Mucosa of gallbladder (tissue), 1 donor: ENCODE data around the gene TTC33. TPM values are rescaled to one million over a fixed set of nuclear protein-coding genes. Genes with fewer than 3 reads are reported as not detected.

Experiments used
- DNase-seq: peaks from one replicate; pipeline ENCODE4 v3.0.0-alpha.2; 2020; ENCODE audit warnings: low spot score
- total RNA-seq: library from RNA; stranded (reverse); gene quantifications from one replicate; pipeline ENCODE4 v1.2.1, GENCODE V29; 2021
- donor health status: DM: no; HTN: no; CAD: no.

Gene TTC33
- total RNA-seq, 1 donor from 2014 or later, result 17.6 TPM

GRCh38 chr5:40485021-40485998 is 270.5 kb downstream of the TTC33 start:
- no peak for DNase-seq

DNA sequence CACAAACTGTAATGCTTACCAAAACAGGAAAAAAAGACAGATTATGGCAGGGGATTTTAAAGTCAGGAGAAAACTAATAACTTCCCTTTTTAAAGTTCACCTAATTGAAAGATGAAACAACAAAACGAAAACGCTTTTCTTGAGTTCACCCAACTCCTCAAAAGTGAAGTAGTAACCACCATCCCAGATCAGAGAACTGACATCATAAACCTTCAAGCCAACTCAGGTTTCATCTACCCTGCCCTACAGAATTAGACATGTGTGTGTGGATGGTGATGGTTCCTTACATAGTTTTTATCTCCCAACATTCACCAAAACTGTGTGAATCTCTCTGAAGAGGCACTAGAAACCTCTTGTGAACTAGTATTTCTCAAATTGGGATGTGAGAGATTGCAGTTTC is 271.3 kb downstream of the TTC33 start:
- DNase-seq, result no peak

- DNase-seq, result no peak
Measured at GRCh38 chr5:40483316-40483715, 272.4 kb downstream of the TTC33 start.

DNA sequence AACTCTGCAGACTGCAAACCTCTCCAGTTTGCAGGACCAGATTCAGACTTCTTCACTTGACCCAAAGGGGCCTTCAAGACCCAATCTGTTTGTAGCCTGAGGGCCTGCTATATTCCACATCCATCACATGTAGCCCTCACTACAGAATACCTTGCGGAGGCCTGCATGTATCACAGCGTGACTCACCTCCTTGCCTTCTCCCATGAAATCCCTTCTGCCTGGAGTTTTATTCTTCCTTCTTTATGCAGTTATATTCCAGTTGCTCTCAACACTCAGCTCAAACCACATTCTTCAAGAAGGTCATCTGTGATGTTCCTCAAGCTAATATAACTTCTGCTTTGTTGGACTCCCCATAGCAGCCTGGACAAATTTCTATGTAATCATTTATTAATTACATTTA is 274.5 kb downstream of the TTC33 start:
- DNase-seq, result no peak

- DNase-seq, result no peak
Measured at GRCh38 chr5:40480392-40480791, 275.4 kb downstream of the TTC33 start.

DNA sequence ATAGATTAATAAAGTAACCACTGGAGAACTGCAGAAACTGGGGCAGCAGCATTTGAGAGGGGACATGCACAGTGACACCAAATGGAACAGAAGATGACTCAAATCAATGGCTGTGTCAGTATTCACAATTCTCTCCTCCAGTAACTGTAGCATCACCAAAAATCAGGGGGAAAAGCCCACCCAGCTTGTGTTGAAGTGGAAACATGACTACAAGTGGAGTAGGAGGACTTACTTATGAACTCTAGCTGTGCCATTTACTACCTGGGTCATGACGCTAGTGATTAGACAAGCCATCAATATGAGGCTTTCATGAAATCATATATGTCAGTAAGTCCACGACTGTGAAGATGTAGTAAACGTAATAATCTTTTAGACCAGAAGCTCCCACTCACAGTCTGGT is 275.8 kb downstream of the TTC33 start:
- DNase-seq, result no peak

DNA sequence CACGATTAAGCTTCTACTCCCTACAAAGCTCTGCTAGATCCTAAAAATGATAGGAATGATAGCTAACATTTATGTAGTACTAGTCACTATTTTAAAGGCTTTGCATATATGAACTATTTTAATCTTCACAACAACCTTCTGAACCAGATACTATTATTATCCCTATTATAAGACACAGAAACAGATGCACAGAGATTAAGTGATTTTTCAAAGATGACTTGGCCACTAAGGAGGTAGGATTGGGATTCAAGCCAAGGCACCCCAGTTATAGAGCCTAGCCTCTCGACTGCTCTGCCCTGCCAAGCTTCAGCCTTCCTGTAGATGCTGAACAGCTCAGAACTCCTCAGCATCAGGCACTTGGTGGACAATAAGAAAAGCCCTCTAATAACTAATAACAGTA is 277.0 kb downstream of the TTC33 start:
- DNase-seq, result no peak

- DNase-seq, result no peak
Measured at GRCh38 chr5:40477856-40478546, 277.8 kb downstream of the TTC33 start.

DNA sequence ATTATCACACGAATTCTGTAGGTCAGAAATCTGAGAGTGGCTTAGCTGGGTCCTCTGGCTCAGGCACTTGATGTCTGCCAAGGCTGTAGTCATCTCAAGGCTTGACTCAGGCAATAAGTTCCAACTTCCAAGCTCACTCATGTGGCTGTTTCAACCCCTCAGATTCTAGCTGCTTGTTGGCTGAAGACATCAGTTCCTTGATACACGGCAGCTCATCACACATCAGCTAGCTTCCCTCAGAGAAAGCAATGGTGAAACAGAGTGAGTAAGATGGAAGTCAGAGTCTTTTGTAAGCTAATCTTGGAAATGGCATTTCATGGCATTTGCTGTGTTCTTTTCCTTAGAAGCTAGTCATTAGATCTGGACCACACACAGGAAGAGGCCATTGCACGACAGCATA is 280.2 kb downstream of the TTC33 start:
- no peak for DNase-seq

- no peak for DNase-seq
Measured at GRCh38 chr5:40474250-40474649, 281.5 kb downstream of the TTC33 start.

- DNase-seq, result no peak
Measured at GRCh38 chr5:40465416-40465815, 290.3 kb downstream of the TTC33 start.

- DNase-seq, result no peak
Measured at GRCh38 chr5:40464511-40464910, 291.2 kb downstream of the TTC33 start.

Other genes with a start within 250 kb of the TTC33 start
- 24.0 TPM for gene PTGER4, start 76.0 kb downstream of the TTC33 start, total RNA-seq
- 91.5 TPM for gene PRKAA1, start 42.4 kb upstream of the TTC33 start, total RNA-seq
- 820 TPM for gene RPL37, start 79.3 kb upstream of the TTC33 start, total RNA-seq
- 21.9 TPM for gene CARD6, start 85.4 kb upstream of the TTC33 start, total RNA-seq
- gene C7, start 153.5 kb upstream of the TTC33 start, total RNA-seq, result 355 TPM